ENCODE measurements around the gene EI24.
"Not testable (repeated sequence)": the region's sequence is repeated elsewhere in the genome, so short reads cannot be mapped to it uniquely, and the experiment has no call there.

EI24 gene

DNA sequence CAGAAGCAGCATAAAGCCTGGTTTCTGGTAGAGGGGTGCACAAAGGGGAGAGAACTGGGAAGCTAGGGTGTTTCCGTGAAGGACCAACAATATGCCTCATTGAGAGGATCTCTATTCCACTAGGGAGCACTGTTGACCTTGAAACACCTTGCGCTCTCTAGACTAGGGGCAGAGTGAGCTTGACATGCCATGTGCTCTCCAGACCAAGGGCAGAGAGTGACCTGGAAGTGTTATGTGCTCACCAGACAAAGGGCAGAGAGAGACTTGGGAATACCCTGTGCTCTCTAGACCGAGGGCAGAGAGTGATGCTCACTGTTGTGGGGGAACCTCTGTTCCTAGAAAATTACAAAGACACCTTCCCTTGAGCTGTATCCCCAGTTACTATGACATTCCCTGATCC, 15.2 kb upstream of the EI24 start:
- peaks cover 40% of the 10 kb centered on the region for H3K9me3 ChIP-seq (ENCODE audit: insufficient read depth, low read depth, low read length)

DNA sequence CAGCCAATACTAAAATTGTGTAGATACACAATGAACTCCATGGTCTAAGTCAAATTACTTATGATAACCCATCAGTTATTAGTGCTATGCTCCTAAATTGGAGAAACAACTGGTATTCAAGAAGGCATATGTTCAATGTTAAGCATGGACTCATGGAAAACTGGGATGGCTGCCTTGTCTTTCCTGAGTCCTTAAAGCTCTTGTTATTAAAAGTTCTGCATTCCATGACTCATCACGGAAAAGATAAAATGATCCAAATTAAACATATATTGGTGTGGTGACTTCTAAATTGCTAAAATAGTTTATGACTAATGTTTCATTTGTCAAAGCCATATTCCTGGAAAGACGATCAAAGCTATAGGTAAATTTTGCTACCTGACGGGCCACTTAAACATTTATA, 9.4 kb upstream of the EI24 start:
- Histone ChIP-seq H3K27ac (ENCODE audit: low read length) (no peak overlapping the region), H3K27me3 (ENCODE audit: insufficient read depth, low read length) (no peaks in the 10 kb centered on the region), H3K9me3 (ENCODE audit: insufficient read depth, low read depth, low read length) (peaks cover 5% of the 10 kb centered on the region; the same call in 1 of the 2 replicates), H3K36me3 (ENCODE audit: insufficient read depth, low read depth, low read length) (no peaks in the 10 kb centered on the region), H3K4me1 (ENCODE audit: insufficient read depth, low read length) (no peaks in the 10 kb centered on the region), H3K4me3 (ENCODE audit: low read length) (no peak overlapping the region), H3K9ac (ENCODE audit: low read depth, low read length) (no peak overlapping the region)

More for the DNA sequence above, 15.2 kb upstream of the EI24 start:
- no peak overlapping the region for H3K4me3 ChIP-seq (ENCODE audit: low read length)
- no peaks in the 10 kb centered on the region for H3K36me3 ChIP-seq (ENCODE audit: insufficient read depth, low read depth, low read length)
- H3K27ac ChIP-seq (ENCODE audit: low read length): no peak overlapping the region
- H3K27me3 ChIP-seq (ENCODE audit: insufficient read depth, low read length): no peaks in the 10 kb centered on the region
- no peaks in the 10 kb centered on the region for H3K4me1 ChIP-seq (ENCODE audit: insufficient read depth, low read length)
- no peak overlapping the region for H3K9ac ChIP-seq (ENCODE audit: low read depth, low read length)

DNA sequence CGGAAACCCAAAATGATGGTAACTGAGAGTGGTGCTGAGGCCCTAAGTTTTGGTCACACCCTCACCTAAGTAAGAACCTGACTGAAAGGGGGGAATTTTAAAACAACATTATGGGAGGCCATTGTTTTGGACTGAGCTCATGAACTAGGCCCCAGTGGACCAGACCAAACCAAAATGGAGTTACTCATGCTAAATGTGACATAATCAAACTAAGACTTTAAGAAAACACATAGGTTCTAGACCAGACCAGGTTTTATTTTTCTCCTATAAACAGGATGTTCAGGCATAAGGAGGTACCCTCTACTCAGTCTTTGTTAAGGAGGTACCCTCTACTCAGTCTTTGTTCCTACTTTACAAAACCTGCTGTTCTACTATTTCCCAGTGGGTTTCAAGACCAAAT, 7.4 kb upstream of the EI24 start:
- H3K4me1 ChIP-seq (ENCODE audit: insufficient read depth, low read length): no peaks in the 10 kb centered on the region
- no peaks in the 10 kb centered on the region for H3K36me3 ChIP-seq (ENCODE audit: insufficient read depth, low read depth, low read length)
- no peaks in the 10 kb centered on the region; the same call in 1 of the 2 replicates for H3K9me3 ChIP-seq (ENCODE audit: insufficient read depth, low read depth, low read length)
- no peak overlapping the region for H3K27ac ChIP-seq (ENCODE audit: low read length)
- H3K9ac ChIP-seq (ENCODE audit: low read depth, low read length): no peak overlapping the region
- H3K4me3 ChIP-seq (ENCODE audit: low read length): no peak overlapping the region
- H3K27me3 ChIP-seq (ENCODE audit: insufficient read depth, low read length): no peaks in the 10 kb centered on the region

DNA sequence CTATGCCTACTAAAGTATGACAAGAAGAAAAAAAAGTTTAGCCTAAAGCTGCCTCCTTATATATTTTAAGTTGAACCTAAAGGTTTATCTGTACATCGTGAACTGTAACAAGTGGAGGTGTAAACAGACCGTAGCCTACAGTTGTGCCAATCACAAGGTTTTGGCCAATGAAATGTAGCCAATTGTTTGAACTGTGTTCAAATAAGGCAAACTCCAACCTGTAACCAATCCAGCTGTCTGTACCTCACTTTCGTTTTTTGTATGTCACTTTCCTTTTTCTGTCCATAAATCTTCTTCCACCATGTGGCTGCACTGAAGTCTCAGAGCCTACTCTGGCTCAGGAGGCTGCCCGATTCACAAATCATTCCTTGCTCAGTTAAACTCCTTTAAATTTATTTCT, 6.8 kb upstream of the EI24 start:
- Histone ChIP-seq H3K9me3 (ENCODE audit: insufficient read depth, low read depth, low read length) (no peaks in the 10 kb centered on the region; the same call in 1 of the 2 replicates), H3K27ac (ENCODE audit: low read length) (no peak overlapping the region), H3K27me3 (ENCODE audit: insufficient read depth, low read length) (no peaks in the 10 kb centered on the region), H3K36me3 (ENCODE audit: insufficient read depth, low read depth, low read length) (no peaks in the 10 kb centered on the region), H3K9ac (ENCODE audit: low read depth, low read length) (no peak overlapping the region), H3K4me1 (ENCODE audit: insufficient read depth, low read length) (no peaks in the 10 kb centered on the region), H3K4me3 (ENCODE audit: low read length) (no peak overlapping the region)

DNA sequence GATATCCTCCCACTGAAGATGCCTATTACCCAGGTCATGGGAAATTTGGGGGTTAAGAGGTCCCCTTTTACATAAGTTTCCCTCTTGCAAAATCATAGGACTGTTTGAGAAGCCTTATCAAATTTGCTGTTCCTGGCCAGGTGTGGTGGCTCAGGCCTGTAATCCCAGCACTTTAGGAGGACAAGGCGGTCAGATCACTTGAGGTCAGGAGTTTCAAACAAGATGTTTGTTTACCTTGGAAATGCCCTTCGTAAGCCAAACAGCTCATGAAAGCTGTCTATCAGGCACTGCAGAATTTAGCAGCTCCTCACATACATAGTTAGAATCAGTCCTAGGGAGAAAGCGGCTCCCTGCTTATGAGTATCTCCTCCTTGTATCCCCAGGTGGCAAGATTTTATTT, 4.9 kb upstream of the EI24 start:
- Histone ChIP-seq H3K9ac (ENCODE audit: low read depth, low read length) (no peak overlapping the region), H3K27me3 (ENCODE audit: insufficient read depth, low read length) (no peaks in the 10 kb centered on the region), H3K4me3 (ENCODE audit: low read length) (no peak overlapping the region), H3K27ac (ENCODE audit: low read length) (no peak overlapping the region), H3K4me1 (ENCODE audit: insufficient read depth, low read length) (no peaks in the 10 kb centered on the region), H3K36me3 (ENCODE audit: insufficient read depth, low read depth, low read length) (no peaks in the 10 kb centered on the region), H3K9me3 (ENCODE audit: insufficient read depth, low read depth, low read length) (no peaks in the 10 kb centered on the region; the same call in 1 of the 2 replicates)

DNA sequence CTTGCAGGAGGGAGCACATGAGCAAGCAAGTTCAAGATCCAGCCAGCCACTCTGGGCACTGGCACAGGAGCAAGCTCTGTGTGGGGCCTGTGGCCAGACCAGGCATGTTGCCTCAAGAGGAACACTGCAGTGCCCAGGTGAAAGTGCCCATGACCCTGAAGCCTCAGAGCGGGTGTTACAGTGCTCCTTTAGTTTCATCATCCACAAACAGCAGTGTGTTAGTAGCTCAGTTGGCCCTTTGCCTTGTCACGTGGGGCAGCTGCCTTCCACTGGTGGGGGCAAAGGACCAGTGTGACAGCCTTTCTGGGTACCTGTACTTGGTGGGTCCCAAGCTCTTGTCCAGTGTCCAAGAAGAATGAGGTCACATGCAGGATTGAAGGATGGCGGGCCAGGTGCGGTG, 3.0 kb upstream of the EI24 start:
- Histone ChIP-seq H3K27ac (ENCODE audit: low read length) (no peak overlapping the region), H3K36me3 (ENCODE audit: insufficient read depth, low read depth, low read length) (no peaks in the 10 kb centered on the region), H3K9ac (ENCODE audit: low read depth, low read length) (no peak overlapping the region), H3K27me3 (ENCODE audit: insufficient read depth, low read length) (no peaks in the 10 kb centered on the region), H3K9me3 (ENCODE audit: insufficient read depth, low read depth, low read length) (no peaks in the 10 kb centered on the region; the same call in 1 of the 2 replicates), H3K4me3 (ENCODE audit: low read length) (no peak overlapping the region), H3K4me1 (ENCODE audit: insufficient read depth, low read length) (no peaks in the 10 kb centered on the region; the same call in 1 of the 2 replicates)

DNA sequence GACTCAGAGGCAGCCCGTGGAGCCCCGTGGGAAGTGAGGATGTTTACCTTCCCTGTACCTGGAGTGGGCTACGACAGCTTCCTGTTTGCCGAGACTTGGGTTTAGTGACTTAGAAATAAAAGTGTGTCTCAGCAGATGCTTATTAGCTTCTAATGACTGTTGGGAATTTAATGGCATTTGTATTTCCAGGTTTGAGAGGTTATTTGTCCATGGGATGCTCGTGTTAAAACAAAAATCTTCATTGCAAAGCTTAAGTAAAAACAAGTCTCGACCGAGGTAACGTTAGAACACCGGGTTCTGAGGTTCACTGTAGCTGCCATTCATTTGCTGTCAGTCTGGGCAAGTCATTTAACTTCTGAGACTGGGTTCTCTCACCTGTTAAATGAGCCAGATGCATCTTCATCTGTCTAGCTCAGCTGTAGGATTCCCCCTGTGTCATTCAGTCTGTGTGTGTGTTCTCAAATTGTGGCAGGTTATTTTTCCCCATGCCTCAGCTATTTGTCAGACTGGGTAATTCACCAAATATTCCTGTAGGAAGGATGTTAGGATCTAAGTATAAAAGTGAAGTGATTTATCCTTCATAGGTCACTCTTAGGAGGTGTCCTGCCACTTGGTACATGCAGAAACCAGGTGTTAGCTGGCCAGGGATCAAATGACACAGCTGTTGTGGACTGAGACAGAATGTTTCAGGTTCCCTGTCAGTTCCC, 791 bp downstream of the EI24 start:
- peak overlapping the region; percentile 97 for H3K4me3 ChIP-seq (ENCODE audit: low read length)
- no peaks in the 10 kb centered on the region; the same call in 1 of the 2 replicates for H3K9me3 ChIP-seq (ENCODE audit: insufficient read depth, low read depth, low read length)
- H3K27me3 ChIP-seq (ENCODE audit: insufficient read depth, low read length): no peaks in the 10 kb centered on the region

DNA sequence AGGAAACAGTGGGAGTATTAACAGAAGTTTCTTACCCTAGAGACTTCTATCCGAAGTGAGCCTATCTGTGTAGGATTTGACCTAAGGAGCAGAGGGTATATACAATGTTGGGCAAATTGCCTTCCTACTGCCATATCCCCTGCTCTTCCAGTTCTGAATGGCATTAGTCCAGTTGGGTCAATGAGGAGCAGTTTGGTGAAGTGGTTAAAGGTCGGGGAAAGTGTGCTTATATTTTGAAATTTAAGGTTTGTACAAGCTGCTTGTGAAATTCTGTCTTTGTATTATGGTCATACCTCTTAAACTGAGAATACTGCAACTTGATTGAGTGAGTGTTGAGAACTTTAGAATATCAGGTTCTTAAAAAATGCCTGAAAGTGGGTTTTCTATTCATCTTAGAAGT, 1.7 kb downstream of the EI24 start:
- H3K4me3 ChIP-seq (ENCODE audit: low read length): no peak overlapping the region
- no peaks in the 10 kb centered on the region for H3K27me3 ChIP-seq (ENCODE audit: insufficient read depth, low read length)
- no peaks in the 10 kb centered on the region; the same call in 1 of the 2 replicates for H3K4me1 ChIP-seq (ENCODE audit: insufficient read depth, low read length)
- H3K9ac ChIP-seq (ENCODE audit: low read depth, low read length): no peak overlapping the region
- no peak overlapping the region for H3K27ac ChIP-seq (ENCODE audit: low read length)
- H3K9me3 ChIP-seq (ENCODE audit: insufficient read depth, low read depth, low read length): no peaks in the 10 kb centered on the region; the same call in 1 of the 2 replicates
- peaks cover 40% of the 10 kb centered on the region for H3K36me3 ChIP-seq (ENCODE audit: insufficient read depth, low read depth, low read length)

More for the DNA sequence above, 791 bp downstream of the EI24 start:
- Histone ChIP-seq H3K9ac (ENCODE audit: low read depth, low read length) (peak overlapping the region; percentile 94), H3K27ac (ENCODE audit: low read length) (no peak overlapping the region), H3K36me3 (ENCODE audit: insufficient read depth, low read depth, low read length) (peaks cover 31% of the 10 kb centered on the region), H3K4me1 (ENCODE audit: insufficient read depth, low read length) (no peaks in the 10 kb centered on the region; the same call in 1 of the 2 replicates)

DNA sequence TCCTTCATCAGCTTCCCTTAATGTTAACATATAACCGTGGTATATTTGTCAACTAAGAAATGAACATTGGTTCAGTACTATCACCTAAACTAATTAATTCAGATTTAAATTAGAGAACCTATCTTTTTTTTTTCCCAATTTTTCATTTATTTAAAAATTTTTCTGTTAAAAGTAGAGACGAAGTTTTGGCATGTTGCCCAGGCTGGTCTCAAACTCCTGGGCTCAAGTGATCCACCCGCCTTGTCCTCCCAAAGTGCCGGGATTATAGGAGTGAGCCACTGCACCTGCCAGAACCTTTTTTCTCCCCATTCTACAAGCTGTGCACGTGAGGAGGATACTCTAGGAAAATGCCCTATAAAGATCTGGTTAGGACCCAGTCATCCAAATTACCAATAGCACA, 3.6 kb downstream of the EI24 start:
- Histone ChIP-seq H3K36me3 (ENCODE audit: insufficient read depth, low read depth, low read length) (peaks cover 57% of the 10 kb centered on the region), H3K4me1 (ENCODE audit: insufficient read depth, low read length) (no peaks in the 10 kb centered on the region; the same call in 1 of the 2 replicates), H3K9me3 (ENCODE audit: insufficient read depth, low read depth, low read length) (no peaks in the 10 kb centered on the region), H3K27me3 (ENCODE audit: insufficient read depth, low read length) (no peaks in the 10 kb centered on the region), H3K4me3 (ENCODE audit: low read length) (no peak overlapping the region), H3K27ac (ENCODE audit: low read length) (no peak overlapping the region), H3K9ac (ENCODE audit: low read depth, low read length) (no peak overlapping the region)

DNA sequence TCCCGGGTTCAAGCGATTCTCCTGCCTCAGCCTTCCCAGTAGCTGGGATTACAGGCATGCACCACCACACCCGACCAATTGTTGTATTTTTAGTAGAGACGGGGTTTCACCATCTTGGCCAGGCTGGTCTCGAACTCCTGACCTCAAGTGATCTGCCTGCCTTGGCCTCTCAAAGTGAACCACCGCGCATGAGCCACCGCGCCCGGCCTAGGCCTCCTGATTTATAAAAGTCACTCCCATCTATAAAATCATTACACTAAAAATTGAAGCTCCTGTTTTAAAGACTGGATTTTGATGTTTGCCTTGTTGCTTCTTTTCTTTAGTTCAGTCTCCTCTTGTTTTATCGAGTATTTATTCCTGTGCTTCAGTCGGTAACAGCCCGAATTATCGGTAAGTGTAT, 7.9 kb downstream of the EI24 start:
- H3K27me3 ChIP-seq (ENCODE audit: insufficient read depth, low read length); H3K27ac ChIP-seq (ENCODE audit: low read length); H3K9me3 ChIP-seq (ENCODE audit: insufficient read depth, low read depth, low read length); H3K4me1 ChIP-seq (ENCODE audit: insufficient read depth, low read length); H3K9ac ChIP-seq (ENCODE audit: low read depth, low read length); H3K4me3 ChIP-seq (ENCODE audit: low read length): not testable (repeated sequence)
- peaks cover 94% of the 10 kb centered on the region for H3K36me3 ChIP-seq (ENCODE audit: insufficient read depth, low read depth, low read length)

DNA sequence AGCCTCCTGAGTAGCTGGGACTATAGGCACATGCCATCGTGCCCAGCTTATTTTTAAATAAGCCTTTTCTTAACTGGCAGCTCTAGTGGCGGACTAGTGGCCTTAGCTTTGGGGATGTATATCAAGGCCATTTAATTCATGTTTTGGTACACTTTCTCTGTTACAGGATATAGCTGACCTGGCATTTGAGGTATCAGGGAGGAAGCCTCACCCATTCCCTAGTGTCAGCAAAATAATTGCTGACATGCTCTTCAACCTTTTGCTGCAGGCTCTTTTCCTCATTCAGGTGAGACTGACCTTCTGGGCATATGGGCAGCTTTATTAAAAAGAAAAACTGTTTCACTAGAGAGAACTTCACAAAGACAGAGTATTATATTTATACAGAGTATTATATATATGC, 9.5 kb downstream of the EI24 start:
- no peak overlapping the region for H3K4me3 ChIP-seq (ENCODE audit: low read length)
- H3K27ac ChIP-seq (ENCODE audit: low read length): no peak overlapping the region
- H3K36me3 ChIP-seq (ENCODE audit: insufficient read depth, low read depth, low read length): peaks cover 96% of the 10 kb centered on the region
- H3K9ac ChIP-seq (ENCODE audit: low read depth, low read length): no peak overlapping the region
- no peaks in the 10 kb centered on the region for H3K4me1 ChIP-seq (ENCODE audit: insufficient read depth, low read length)
- no peaks in the 10 kb centered on the region for H3K9me3 ChIP-seq (ENCODE audit: insufficient read depth, low read depth, low read length)
- H3K27me3 ChIP-seq (ENCODE audit: insufficient read depth, low read length): no peaks in the 10 kb centered on the region

DNA sequence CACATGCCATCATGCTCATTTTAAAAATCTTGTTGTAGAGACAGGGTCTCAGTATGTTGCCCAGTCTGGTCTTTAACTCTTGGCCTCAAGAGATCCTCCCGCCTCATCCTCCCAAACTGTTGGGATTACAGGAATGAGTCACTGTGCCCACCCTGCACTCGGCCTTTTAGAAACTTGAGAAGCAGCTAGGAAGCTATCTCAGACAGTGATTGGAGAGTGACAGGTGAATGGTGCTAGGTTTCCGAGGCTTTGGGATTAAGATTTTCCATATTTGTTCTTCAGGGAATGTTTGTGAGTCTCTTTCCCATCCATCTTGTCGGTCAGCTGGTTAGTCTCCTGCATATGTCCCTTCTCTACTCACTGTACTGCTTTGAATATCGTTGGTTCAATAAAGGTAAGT, 10.5 kb downstream of the EI24 start:
- Histone ChIP-seq H3K36me3 (ENCODE audit: insufficient read depth, low read depth, low read length) (peaks cover 96% of the 10 kb centered on the region), H3K4me3 (ENCODE audit: low read length) (no peak overlapping the region), H3K9ac (ENCODE audit: low read depth, low read length) (no peak overlapping the region), H3K4me1 (ENCODE audit: insufficient read depth, low read length) (no peaks in the 10 kb centered on the region), H3K27ac (ENCODE audit: low read length) (no peak overlapping the region), H3K9me3 (ENCODE audit: insufficient read depth, low read depth, low read length) (no peaks in the 10 kb centered on the region), H3K27me3 (ENCODE audit: insufficient read depth, low read length) (no peaks in the 10 kb centered on the region)
